Gastrocnemius medialis (tissue), 4 donors: ENCODE measurements around the gene SHROOM4. TPM values are rescaled to one million over a fixed set of nuclear protein-coding genes. Genes with fewer than 3 reads are reported as not detected.

Experiments
- ATAC-seq, 2 donors: fragments of 150-250 bp; one replicate each; pipeline ENCODE4 v1.9.1; 2016
- DNase-seq, 2 donors: peaks; one replicate each; pipeline ENCODE4 v3.0.0-alpha.2; 2019
- H3K27ac ChIP-seq, 4 donors: fragments of 200-600 bp; sonication (generic); 1 replicate in 1 of 4; 2 replicates in 3 of 4; pipeline ENCODE4 v1.5.1; 2016 to 2018; ENCODE audit warnings: mild to moderate bottlenecking in 2 of 4, moderate library complexity in 1 of 4
- H3K27me3 ChIP-seq, 3 donors: fragments of 200-600 bp; sonication (generic) in 2 of 3; 1 replicate in 1 of 3; 2 replicates in 2 of 3; pipeline versions ENCODE4 v1.5.1 to v1.6.0; 2016 to 2019; ENCODE audit warnings: mild to moderate bottlenecking in 1 of 3, moderate library complexity in 1 of 3
- H3K36me3 ChIP-seq, 2 donors: fragments of 200-600 bp; sonication (generic) in 1 of 2; one replicate each; pipeline ENCODE4 v1.5.1; 2017 to 2018
- H3K4me1 ChIP-seq, 2 donors: fragments of 200-600 bp; sonication (generic) in 1 of 2; one replicate each; pipeline ENCODE4 v1.5.1; 2016 to 2017; ENCODE audit warnings: mild to moderate bottlenecking in 2 of 2
- H3K4me3 ChIP-seq, 4 donors: fragments of 200-600 bp; sonication (generic) in 3 of 4; 1 replicate in 1 of 4; 2 replicates in 3 of 4; pipeline ENCODE4 v1.5.1; 2016 to 2019; ENCODE audit warnings: mild to moderate bottlenecking in 2 of 4
- H3K9me3 ChIP-seq, 3 donors: fragments of 200-600 bp; sonication (generic) in 2 of 3; 1 replicate in 1 of 3; 2 replicates in 2 of 3; pipeline ENCODE4 v1.5.1; 2016 to 2019
- POLR2A ChIP-seq, 2 donors: fragments of 450-650 bp; IDR thresholded peaks; one replicate each; pipeline ENCODE4 v1.6.1; 2017; ENCODE audit warnings: antibody characterized with exemption in 2 of 2, mild to moderate bottlenecking in 2 of 2, moderate library complexity in 2 of 2
- in situ Hi-C, 4 donors: fragments of 200-750 bp; cut with MboI; loops; one replicate each; pipeline versions ENCODE4 v1.15.0 to v1.8.0; 2017; ENCODE audit warnings: low sequenced_read_pairs in 4 of 4
- intact Hi-C: fragments of 100-400 bp; cut with DNase I; formaldehyde crosslinking; loops from one replicate; pipeline ENCODE4 v1.15.1; 2023; ENCODE audit warnings: low total_unique reads
- total RNA-seq, 4 donors: library from RNA; depleted of rRNA; stranded (reverse); fragments of >200 nt; gene quantifications; one replicate each; pipeline versions ENCODE4 v1.1.0 to v1.2.3, GENCODE V29; 2016
- TF ChIP-seq, protein P1 (sequence below), 5 experiments: fragments of 450-650 bp in 3 of 5; fragments of 200-600 bp in 2 of 5; sonication (generic) in 2 of 5; IDR thresholded peaks in 4 of 5; conservative IDR thresholded peaks in 1 of 5; 1 replicate in 4 of 5; 2 replicates in 1 of 5; pipeline ENCODE4 v1.5.1; 2016 to 2019; ENCODE audit warnings: antibody characterized with exemption in 5 of 5, mild to moderate bottlenecking in 3 of 5, moderate library complexity in 3 of 5

Gene SHROOM4
- total RNA-seq, 4 donors from 2014 or later = 3.8 to 6.1 (median 4.5) TPM

DNA sequence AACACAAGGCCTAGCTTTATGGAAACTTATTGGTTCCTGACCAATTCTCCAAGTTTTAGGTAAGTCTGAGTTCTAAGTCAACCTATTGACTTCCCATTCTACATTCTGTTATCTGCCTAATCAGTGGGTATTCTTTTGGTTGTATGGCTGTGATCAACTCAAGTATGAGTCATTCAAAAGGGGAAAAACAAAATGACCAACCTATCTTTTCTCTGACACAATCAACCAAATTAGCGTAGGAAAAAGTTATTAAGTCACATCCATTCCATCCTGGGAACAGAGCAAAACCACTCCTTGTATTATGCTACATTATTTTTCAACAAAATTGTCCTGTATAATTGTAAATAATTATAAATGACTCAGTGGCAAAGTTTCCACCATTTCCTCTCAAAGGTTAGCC is 136.2 kb downstream of the SHROOM4 start:
- Histone ChIP-seq H3K9me3 (no peaks in the 10 kb centered on the region), H3K36me3 (no peaks in the 10 kb centered on the region), H3K4me3 (no peak overlapping the region), H3K27ac (no peak overlapping the region), H3K27me3 (no peaks in the 10 kb centered on the region), H3K4me1 (no peaks in the 10 kb centered on the region)
- ATAC-seq (no peak), DNase-seq (no peak)
- in situ Hi-C loops = no loop called here
- TF ChIP-seq, protein P1, sequence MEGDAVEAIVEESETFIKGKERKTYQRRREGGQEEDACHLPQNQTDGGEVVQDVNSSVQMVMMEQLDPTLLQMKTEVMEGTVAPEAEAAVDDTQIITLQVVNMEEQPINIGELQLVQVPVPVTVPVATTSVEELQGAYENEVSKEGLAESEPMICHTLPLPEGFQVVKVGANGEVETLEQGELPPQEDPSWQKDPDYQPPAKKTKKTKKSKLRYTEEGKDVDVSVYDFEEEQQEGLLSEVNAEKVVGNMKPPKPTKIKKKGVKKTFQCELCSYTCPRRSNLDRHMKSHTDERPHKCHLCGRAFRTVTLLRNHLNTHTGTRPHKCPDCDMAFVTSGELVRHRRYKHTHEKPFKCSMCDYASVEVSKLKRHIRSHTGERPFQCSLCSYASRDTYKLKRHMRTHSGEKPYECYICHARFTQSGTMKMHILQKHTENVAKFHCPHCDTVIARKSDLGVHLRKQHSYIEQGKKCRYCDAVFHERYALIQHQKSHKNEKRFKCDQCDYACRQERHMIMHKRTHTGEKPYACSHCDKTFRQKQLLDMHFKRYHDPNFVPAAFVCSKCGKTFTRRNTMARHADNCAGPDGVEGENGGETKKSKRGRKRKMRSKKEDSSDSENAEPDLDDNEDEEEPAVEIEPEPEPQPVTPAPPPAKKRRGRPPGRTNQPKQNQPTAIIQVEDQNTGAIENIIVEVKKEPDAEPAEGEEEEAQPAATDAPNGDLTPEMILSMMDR (IDR thresholded peaks at IDR 0.05 in 4 of 5, conservative IDR thresholded peaks at IDR 0.05 in 1 of 5) = no peak
- no peak for TF ChIP-seq POLR2A (IDR thresholded peaks at IDR 0.05)
- intact Hi-C loops = loop anchor here (10.0 kb wide), 1 partner anchor 213 kb away; no protein-coding TSS in a partner anchor

DNA sequence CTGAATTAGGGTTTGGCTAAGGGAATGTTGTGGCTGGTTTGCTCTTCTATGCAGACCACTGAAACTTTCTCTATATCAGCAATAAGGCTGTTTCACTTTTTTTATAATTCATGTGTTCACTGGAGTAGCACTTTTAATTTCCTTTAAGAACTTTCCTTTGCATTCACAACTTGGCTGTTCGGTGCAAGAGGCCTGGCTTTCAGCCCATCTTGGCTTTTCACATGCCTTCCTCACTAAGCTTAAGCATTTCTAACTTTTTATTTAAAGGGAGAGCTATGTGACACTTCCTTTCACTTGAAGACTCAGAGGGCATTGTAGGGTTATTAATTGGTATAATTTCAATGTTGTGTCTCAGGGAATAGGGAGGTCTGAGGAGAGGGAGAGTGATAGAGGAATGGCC is 142.3 kb downstream of the SHROOM4 start:
- no peaks in the 10 kb centered on the region for H3K4me1 ChIP-seq
- no peaks in the 10 kb centered on the region for H3K27me3 ChIP-seq
- no peak for ATAC-seq
- no peak overlapping the region for H3K4me3 ChIP-seq
- TF ChIP-seq, protein P1 (IDR thresholded peaks at IDR 0.05 in 4 of 5, conservative IDR thresholded peaks at IDR 0.05 in 1 of 5) = no peak
- no peak for TF ChIP-seq POLR2A (IDR thresholded peaks at IDR 0.05)
- DNase-seq = no peak
- H3K9me3 ChIP-seq = no peaks in the 10 kb centered on the region
- in situ Hi-C loops (no loop called here), intact Hi-C loops (loop anchor here (10.0 kb wide), 1 partner anchor 207 kb away; no protein-coding TSS in a partner anchor)
- H3K27ac ChIP-seq = no peak overlapping the region
- H3K36me3 ChIP-seq = no peaks in the 10 kb centered on the region

DNA sequence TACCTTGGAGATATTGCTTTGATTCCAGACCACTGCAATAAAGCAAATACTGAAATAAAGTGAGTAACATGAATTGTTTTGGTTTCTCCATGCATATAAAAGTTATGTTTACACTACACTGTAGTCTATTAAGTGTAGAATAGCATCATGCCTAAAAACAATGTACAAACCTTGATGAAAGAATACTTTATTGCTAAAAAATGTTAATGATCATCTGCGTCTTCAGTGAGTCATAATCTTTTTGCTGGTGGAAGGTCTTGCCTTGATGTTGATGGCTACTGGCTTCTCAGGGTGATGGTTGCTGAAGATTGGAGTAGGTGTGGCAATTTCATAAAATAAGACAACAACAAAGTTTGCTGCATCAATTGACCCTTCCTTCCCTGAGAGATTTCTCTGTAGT is 145.1 kb downstream of the SHROOM4 start:
- Histone ChIP-seq H3K4me3 (no peak overlapping the region), H3K27me3 (peaks cover 0 to 2% (median 0%) of the 10 kb centered on the region in 3 donors), H3K4me1 (no peaks in the 10 kb centered on the region), H3K36me3 (no peaks in the 10 kb centered on the region), H3K27ac (no peak overlapping the region), H3K9me3 (no peaks in the 10 kb centered on the region)
- in situ Hi-C loops (no loop called here), intact Hi-C loops (no loop called here)
- no peak for TF ChIP-seq POLR2A (IDR thresholded peaks at IDR 0.05)
- TF ChIP-seq, protein P1 (IDR thresholded peaks at IDR 0.05 in 4 of 5, conservative IDR thresholded peaks at IDR 0.05 in 1 of 5) = no peak
- ATAC-seq (no peak), DNase-seq (no peak)

DNA sequence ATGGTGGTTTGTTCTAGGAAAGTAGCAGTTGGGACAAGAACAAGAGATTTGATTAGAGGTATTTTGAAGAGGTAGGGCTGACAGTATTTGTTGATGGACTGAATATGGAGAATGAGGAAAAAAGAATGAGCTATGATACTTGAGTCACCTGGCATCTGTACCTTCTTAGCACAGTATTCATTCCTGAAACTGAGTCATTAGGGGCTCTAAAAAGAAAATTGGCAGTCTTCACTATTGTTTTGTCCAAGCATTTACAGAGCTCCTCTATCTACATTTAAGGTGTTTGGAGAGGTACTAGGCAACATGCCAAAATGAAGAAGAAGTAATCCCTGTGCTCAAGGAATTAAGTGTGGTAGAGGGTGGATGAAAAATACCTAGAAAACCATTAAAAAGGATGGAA is 165.8 kb downstream of the SHROOM4 start:
- H3K36me3 ChIP-seq = no peaks in the 10 kb centered on the region
- ATAC-seq = no peak
- H3K27ac ChIP-seq = no peak overlapping the region
- in situ Hi-C loops = no loop called here
- H3K27me3 ChIP-seq = no peaks in the 10 kb centered on the region
- intact Hi-C loops = no loop called here
- H3K4me1 ChIP-seq = no peaks in the 10 kb centered on the region
- no peak for TF ChIP-seq POLR2A (IDR thresholded peaks at IDR 0.05)
- TF ChIP-seq, protein P1 (IDR thresholded peaks at IDR 0.05 in 4 of 5, conservative IDR thresholded peaks at IDR 0.05 in 1 of 5) = no peak
- no peak for DNase-seq
- no peak overlapping the region for H3K4me3 ChIP-seq
- no peaks in the 10 kb centered on the region for H3K9me3 ChIP-seq

DNA sequence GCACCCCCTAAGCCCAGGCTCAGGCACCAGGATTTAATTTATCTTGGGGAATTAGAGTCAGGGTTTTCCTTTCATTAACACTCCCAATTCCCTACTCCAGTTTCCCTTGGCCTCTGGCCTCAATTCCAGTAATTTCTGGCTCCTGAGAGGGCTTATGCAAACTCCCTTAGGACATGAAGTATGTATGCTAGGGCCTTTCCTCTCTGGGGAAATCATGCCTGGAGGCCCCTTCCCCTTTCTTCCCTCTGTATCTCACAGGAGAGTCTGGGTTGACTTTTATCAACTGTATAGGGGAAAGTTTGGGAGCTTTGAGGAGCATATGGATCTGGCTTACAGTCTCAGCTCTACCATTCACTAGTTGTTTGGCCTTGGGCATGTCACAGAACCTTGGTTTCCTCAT is 169.5 kb downstream of the SHROOM4 start:
- intact Hi-C loops = no loop called here
- in situ Hi-C loops = no loop called here
- Histone ChIP-seq H3K4me3 (no peak overlapping the region), H3K27ac (peak overlapping the region in 1 of 4 donors; percentile 4), H3K27me3 (no peaks in the 10 kb centered on the region), H3K9me3 (no peaks in the 10 kb centered on the region), H3K4me1 (no peaks in the 10 kb centered on the region), H3K36me3 (no peaks in the 10 kb centered on the region)
- ATAC-seq (no peak), DNase-seq (no peak)
- no peak for TF ChIP-seq POLR2A (IDR thresholded peaks at IDR 0.05)
- TF ChIP-seq, protein P1 (IDR thresholded peaks at IDR 0.05 in 4 of 5, conservative IDR thresholded peaks at IDR 0.05 in 1 of 5) = no peak
